GM21423 (cell line): Measurements from ENCODE around the gene AGBL3.
"Not testable (repeated sequence)": the region's sequence is repeated elsewhere in the genome, so short reads cannot be mapped to it uniquely, and the experiment has no call there.

Source experiments
- ATAC-seq: cut with Tn5 transposase; IDR thresholded peaks from one replicate; pipeline ENCODE4 v1.9.1; 2021; ENCODE audit warnings: mild to moderate bottlenecking, moderate library complexity; ENCODE audit not compliant: unreplicated experiment

Gene AGBL3

GRCh38 chr7:135165862-135166261 is 179.6 kb downstream of the AGBL3 start:
- no peak for ATAC-seq

GRCh38 chr7:135166338-135166990 is 180.2 kb downstream of the AGBL3 start:
- no peak for ATAC-seq

- ATAC-seq = no peak
Measured at GRCh38 chr7:135167365-135167917, 181.1 kb downstream of the AGBL3 start.

- no peak for ATAC-seq
Measured at GRCh38 chr7:135168001-135168400, 181.7 kb downstream of the AGBL3 start.

GRCh38 chr7:135168489-135169140 is 182.3 kb downstream of the AGBL3 start:
- no peak for ATAC-seq

- no peak for ATAC-seq
Measured at GRCh38 chr7:135169141-135169963, 183.0 kb downstream of the AGBL3 start.

- peak; percentile 8 for ATAC-seq
Measured at GRCh38 chr7:135169964-135170273, 183.6 kb downstream of the AGBL3 start.

GRCh38 chr7:135170274-135170997 is 184.1 kb downstream of the AGBL3 start, which contains the start of gene CYREN:
Gene CYREN (minus strand): TSS chr7:135170707. CDS start chr7:135168922, 1,785 bp downstream.
- peak; percentile 72 for ATAC-seq

GRCh38 chr7:135170998-135171481 is 184.7 kb downstream of the AGBL3 start:
- peak; percentile 37 for ATAC-seq

- ATAC-seq = not testable (repeated sequence)
Measured at GRCh38 chr7:135171581-135172291, 185.4 kb downstream of the AGBL3 start.

GRCh38 chr7:135173916-135174315 is 187.6 kb downstream of the AGBL3 start:
- ATAC-seq = not testable (repeated sequence)

- ATAC-seq = no peak
Measured at GRCh38 chr7:135174941-135175340, 188.6 kb downstream of the AGBL3 start.

GRCh38 chr7:135175931-135176330 is 189.6 kb downstream of the AGBL3 start:
- ATAC-seq = no peak

GRCh38 chr7:135177028-135177696 is 190.9 kb downstream of the AGBL3 start:
- ATAC-seq = no peak

GRCh38 chr7:135178364-135178763 is 192.1 kb downstream of the AGBL3 start:
- no peak for ATAC-seq

- ATAC-seq = no peak
Measured at GRCh38 chr7:135179321-135179925, 193.1 kb downstream of the AGBL3 start.

GRCh38 chr7:135180122-135180521 is 193.8 kb downstream of the AGBL3 start:
- ATAC-seq = peak; percentile 51

GRCh38 chr7:135181261-135181928 is 195.1 kb downstream of the AGBL3 start:
- ATAC-seq = no peak
